NCI-H2196 (cell line): Measurements from ENCODE around the gene JAML.
A peak's percentile ranks its signal among the peaks of the same experiment; 100 is the strongest.

ENCODE experiments used
- DNase-seq: peaks from one replicate; lab custom pipeline; 2025; ENCODE audit not compliant: unreplicated experiment; lab: John Stamatoyannopoulos, UW

The JAML gene

GRCh38 chr11:118240999-118241763 is 16.4 kb upstream of the JAML start:
- DNase-seq, result peak; percentile 12

- no peak for DNase-seq
Measured at GRCh38 chr11:118239509-118240205, 14.8 kb upstream of the JAML start.

- DNase-seq, result no peak
Measured at GRCh38 chr11:118238929-118239328, 14.1 kb upstream of the JAML start.

DNA sequence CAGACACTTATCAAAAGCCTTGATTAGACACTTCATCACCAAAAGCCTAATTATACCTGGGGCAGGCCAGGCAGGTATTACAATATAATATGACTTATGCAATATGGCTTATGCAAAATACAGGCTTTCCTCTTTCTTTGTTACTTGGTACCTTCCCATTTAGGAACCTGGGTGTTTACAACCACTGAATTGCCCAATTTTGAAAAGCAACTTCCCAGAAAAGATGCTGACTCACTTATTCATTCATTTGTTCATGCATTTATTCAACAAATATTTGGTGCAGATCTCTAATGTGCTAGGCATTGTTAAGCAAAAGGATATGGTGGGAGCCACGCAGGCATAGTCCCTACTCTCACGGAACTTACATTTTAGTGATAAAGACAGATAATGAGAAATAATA is 13.6 kb upstream of the JAML start:
- DNase-seq, result no peak

- DNase-seq, result no peak
Measured at GRCh38 chr11:118236170-118236569, 11.4 kb upstream of the JAML start.

GRCh38 chr11:118234833-118235232 is 10.0 kb upstream of the JAML start:
- DNase-seq, result no peak

GRCh38 chr11:118233850-118234249 is 9.0 kb upstream of the JAML start:
- no peak for DNase-seq

DNA sequence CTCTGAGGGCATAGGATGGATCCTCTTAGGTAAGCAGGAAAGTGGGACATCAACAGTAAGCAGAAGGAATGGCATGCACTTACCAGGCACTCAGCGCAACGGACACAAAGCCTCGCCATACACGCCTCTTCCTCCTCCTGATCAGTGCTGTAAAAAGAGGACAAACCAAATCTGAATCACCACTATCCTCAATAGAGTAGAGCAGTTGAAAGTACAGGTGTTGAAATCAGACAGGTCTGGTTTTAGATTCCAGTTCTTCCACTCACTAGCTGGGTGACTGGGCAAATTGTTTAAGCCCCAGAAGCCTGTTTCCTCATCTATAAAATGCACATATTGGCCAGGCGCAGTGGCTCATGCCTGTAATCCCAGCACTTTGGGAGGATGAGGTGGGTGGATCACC is 8.6 kb upstream of the JAML start:
- no peak for DNase-seq

DNA sequence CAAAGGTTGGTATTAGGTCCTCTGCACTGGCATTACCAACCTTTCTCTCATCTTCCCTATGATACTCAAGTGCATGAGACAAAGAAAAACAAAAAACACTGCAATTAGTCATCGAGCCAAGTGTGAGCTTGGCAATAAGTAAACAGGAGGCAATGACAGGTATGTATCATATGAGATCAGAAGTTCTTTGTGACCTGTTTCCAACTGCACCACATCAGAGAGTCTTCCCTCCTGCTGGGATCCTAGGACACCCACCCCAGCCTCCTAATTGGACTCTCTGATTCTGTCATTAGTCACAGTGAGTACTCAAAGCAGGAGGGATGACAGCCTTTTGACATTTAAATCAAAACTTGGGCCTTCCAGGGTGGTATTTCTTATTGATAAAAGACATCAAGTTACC is 7.8 kb upstream of the JAML start:
- no peak for DNase-seq

DNA sequence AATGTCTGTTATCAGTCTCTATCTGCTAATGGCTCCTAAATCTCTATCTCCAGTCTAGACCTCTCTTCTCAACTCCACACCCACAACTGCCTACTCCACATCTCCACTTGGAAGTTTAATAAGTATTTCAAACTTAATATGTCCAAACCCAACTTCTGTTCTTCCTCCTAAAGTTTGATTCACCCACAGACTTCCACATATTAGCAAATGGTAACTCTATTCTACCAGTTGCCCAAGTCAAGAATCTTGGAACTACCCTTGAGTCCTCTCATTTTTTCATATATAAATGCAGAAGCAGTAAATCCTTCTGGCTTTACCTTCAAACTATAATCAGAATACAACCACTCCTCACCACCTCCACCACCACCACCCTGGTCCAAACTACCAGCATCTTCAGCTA is 6.7 kb upstream of the JAML start:
- no peak for DNase-seq

DNA sequence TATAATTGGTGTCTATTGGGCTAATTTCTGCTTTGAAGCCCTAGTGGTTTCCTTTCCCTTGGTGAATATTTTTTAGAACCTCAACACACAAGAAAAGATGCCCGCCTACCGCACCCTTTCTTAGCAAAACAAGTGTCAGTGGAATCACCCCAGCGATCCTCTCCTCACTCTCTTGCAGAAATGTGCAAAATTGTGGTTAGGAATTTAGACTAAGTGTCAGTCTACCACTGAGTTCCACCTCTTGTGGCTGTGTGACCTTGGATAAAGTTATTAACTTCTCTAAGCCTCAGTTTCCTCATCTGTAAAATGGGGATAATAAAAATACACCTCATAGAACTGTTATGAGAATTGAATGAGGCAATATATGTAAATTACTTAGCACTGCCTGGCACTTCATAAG is 5.3 kb upstream of the JAML start:
- no peak for DNase-seq

- DNase-seq, result no peak
Measured at GRCh38 chr11:118229274-118229847, 4.5 kb upstream of the JAML start.

DNA sequence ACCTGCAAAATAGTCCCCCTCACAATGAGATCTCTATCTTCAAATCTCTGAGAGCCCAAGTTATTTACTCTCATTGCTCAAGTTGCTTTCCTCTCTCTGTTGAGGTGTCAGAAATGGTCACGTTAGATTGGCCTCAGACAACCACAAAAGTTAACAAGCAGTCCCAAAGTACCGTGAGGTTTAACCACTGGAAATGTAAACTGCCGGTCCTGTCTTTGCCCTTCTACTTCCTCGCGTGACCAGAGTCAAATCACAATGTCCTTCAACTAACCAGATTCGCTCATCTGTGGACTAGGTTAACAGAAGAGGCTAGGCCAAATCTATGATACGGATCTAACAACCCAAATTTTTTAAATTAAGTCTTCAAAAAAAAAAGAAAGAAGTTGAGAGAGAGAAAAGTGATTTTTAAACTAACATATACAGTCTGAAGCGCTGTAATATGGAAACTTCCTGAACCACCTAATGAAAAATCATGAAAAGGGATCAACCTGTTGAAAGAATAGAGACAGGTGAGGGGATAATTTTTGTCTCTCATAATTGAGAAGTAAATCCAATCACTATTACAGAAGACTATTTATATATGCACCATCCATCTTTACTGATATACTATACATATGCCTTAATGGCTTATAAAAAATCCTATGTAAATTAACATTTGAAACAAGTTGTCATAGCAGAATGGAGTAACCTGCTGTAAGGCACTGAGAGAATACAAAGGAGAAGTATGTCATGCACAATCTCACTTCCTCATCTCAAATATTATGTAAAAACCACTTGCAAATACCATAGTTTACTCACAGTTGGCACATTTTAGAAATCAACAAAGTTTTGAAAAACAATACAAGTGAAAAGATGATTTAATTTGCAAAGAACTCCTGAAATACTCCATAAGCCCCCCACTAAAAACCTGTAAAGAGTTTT is 3.3 kb upstream of the JAML start:
- DNase-seq, result no peak

DNA sequence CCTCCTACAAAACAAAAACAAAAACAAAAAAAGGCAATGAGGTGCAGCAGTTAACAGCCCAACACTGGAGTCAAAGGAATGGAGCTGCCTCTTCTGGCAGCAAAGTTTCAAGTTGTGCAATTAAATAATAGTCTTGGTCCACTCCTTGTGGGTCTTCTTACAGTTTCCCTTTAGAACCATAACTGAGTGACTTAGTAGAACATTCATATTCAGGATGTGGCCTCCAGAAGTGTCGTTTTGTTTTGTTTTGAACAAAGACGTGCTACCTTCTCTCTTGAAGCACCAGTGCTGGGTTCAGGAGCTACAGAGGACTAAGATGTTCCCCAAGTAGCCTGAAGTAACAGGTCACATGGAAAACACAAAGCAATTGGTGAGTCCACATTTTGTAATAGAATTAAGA is 2.0 kb upstream of the JAML start:
- no peak for DNase-seq

- DNase-seq, result no peak
Measured at GRCh38 chr11:118226296-118226695, 1.5 kb upstream of the JAML start.

DNA sequence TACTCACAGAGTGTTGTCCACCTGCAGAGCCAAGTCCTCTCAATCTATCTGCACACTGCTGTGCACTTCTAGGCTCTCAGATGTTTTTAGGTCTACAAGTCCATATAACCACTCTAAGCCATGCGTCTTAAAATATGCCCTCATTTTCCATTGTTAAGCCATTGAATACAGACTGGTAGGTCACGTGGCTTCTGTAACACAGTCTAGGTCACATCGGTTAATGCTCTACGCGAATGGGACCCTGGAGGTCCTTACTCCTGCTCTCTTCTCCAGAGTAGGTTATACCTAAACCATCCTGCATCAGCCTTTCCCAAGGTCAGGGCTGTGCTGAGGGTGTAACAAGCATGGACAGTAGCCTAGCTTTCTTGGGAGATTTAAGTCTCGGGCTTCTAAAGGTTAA is 819 bp downstream of the JAML start:
- DNase-seq, result no peak

GRCh38 chr11:118223570-118223969 is 1.2 kb downstream of the JAML start:
- DNase-seq, result no peak

GRCh38 chr11:118222437-118222836 is 2.4 kb downstream of the JAML start:
- no peak for DNase-seq

DNA sequence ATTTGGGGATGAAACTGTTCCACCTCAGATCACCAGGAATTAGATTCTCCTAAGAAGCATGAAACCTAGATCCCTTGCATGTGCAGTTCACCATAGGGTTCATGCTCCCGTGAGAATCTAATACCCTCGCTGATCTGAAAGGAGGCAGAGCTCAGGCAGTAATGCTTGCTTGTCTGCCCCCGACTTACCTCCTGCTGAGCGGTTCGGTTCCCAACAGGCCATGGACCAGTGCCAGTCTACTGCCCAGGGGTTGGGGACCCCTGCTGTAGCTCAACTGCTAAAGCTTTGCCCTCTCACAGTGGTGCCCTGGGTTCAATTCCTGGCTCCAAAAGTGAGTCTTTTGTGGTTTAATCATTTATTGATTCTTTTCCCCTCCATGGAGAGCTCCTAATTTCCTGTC is 3.4 kb downstream of the JAML start:
- no peak for DNase-seq

GRCh38 chr11:118219732-118220131 is 5.1 kb downstream of the JAML start:
- no peak for DNase-seq

- DNase-seq, result no peak
Measured at GRCh38 chr11:118219244-118219643, 5.6 kb downstream of the JAML start.
